SU-DHL-6 (cell line): ENCODE measurements around the gene THEMIS.

Experiments used
- H2AFZ ChIP-seq: fragments of 200-600 bp; sonication (generic); 2 replicates; pipeline ENCODE4 v1.6.1; 2014; ENCODE audit warnings: low read depth, mild to moderate bottlenecking, moderate library complexity, mixed read lengths, antibody characterized with exemption, low read length; ENCODE audit not compliant: severe bottlenecking
- H3F3A ChIP-seq: fragments of 200-600 bp; shearing (Covaris generic); 2 replicates; pipeline ENCODE4 v1.6.0; 2016; ENCODE audit warnings: antibody characterized with exemption, mild to moderate bottlenecking; ENCODE audit not compliant: insufficient read depth
- H3K27ac ChIP-seq: fragments of 200-600 bp; sonication (generic); 2 replicates; pipeline ENCODE4 v1.5.1; 2016; ENCODE audit warnings: low read depth, mild to moderate bottlenecking, low read length, moderate library complexity, mixed read lengths
- H3K27me3 ChIP-seq: fragments of 200-600 bp; sonication (generic), shearing (Covaris generic); 2 replicates; pipeline ENCODE4 v1.6.0; 2014; ENCODE audit warnings: mild to moderate bottlenecking, low read length
- H3K36me3 ChIP-seq: fragments of 200-600 bp; sonication (generic); 2 replicates; pipeline ENCODE4 v1.6.1; 2014; ENCODE audit warnings: mild to moderate bottlenecking, low read length, mixed read lengths
- H3K4me2 ChIP-seq: fragments of 300-600, 200-600 bp; shearing (Covaris generic), sonication (generic); 2 replicates; pipeline ENCODE4 v1.6.0; 2014; ENCODE audit warnings: low read length, low read depth, mild to moderate bottlenecking; ENCODE audit not compliant: poor library complexity, severe bottlenecking
- H3K4me3 ChIP-seq: fragments of 200-600 bp; sonication (generic); 2 replicates; pipeline ENCODE4 v1.5.1; 2014; ENCODE audit warnings: antibody characterized with exemption, low read length, mild to moderate bottlenecking, mixed read lengths; ENCODE audit not compliant: insufficient read depth, poor library complexity, severe bottlenecking
- H3K79me2 ChIP-seq: fragments of 200-600 bp; sonication (generic); 2 replicates; pipeline ENCODE4 v1.6.1; 2014; ENCODE audit warnings: mild to moderate bottlenecking, low read length, moderate library complexity; ENCODE audit not compliant: insufficient read depth
- H3K9ac ChIP-seq: fragments of 200-600 bp; sonication (generic); 2 replicates; pipeline ENCODE4 v1.7.0; 2014; ENCODE audit warnings: mild to moderate bottlenecking, low read length
- H3K9me2 ChIP-seq: fragments of 200-600 bp; sonication (generic); replicated peaks from 2 replicates; pipeline ENCODE4 v1.6.1; 2014; ENCODE audit warnings: low read length; ENCODE audit not compliant: insufficient read depth
- H3K9me3 ChIP-seq: fragments of 200-600 bp; sonication (generic); 2 replicates; pipeline ENCODE4 v1.6.1; 2014; ENCODE audit warnings: low read length, mixed read lengths; ENCODE audit not compliant: insufficient read depth
- H4K20me1 ChIP-seq: fragments of 200-600 bp; sonication (generic); 2 replicates; pipeline ENCODE4 v1.6.1; 2014; ENCODE audit warnings: low read depth, mild to moderate bottlenecking, antibody characterized with exemption, low read length, moderate library complexity, mixed read lengths
- CTCF ChIP-seq: fragments of 200-600 bp; sonication (generic); IDR thresholded peaks from one replicate; pipeline ENCODE4 v1.5.1; 2017; ENCODE audit warnings: antibody characterized with exemption, mild to moderate bottlenecking, low read length, moderate library complexity; ENCODE audit not compliant: insufficient read depth, poor library complexity, severe bottlenecking
- EZH2phosphoT487 ChIP-seq: fragments of 200-600 bp; sonication (generic), shearing (Covaris generic); conservative IDR thresholded peaks from 2 replicates; pipeline ENCODE4 v1.6.1; 2018; ENCODE audit warnings: mild to moderate bottlenecking, antibody characterized with exemption, low read length, moderate library complexity, mixed read lengths

The THEMIS gene

GRCh38 chr6:127816643-127817042, 84.2 kb downstream of the THEMIS start:
- no peaks in the 10 kb centered on the region for H3K79me2 ChIP-seq
- H3K4me3 ChIP-seq, result no peak overlapping the region
- TF ChIP-seq CTCF (no peak), EZH2phosphoT487 (no peak)
- H2AFZ ChIP-seq, result no peak overlapping the region
- H3K4me2 ChIP-seq, result no peak overlapping the region
- no peaks in the 10 kb centered on the region for H3K9me2 ChIP-seq
- H4K20me1 ChIP-seq, result no peaks in the 10 kb centered on the region
- H3K36me3 ChIP-seq, result no peaks in the 10 kb centered on the region
- no peaks in the 10 kb centered on the region for H3K9me3 ChIP-seq
- H3F3A ChIP-seq, result no peaks in the 10 kb centered on the region
- H3K27me3 ChIP-seq, result no peaks in the 10 kb centered on the region
- no peak overlapping the region for H3K27ac ChIP-seq
- H3K9ac ChIP-seq, result no peak overlapping the region

GRCh38 chr6:127813699-127814027, 87.2 kb downstream of the THEMIS start:
- Histone ChIP-seq H3K4me3 (no peak overlapping the region), H2AFZ (no peak overlapping the region), H3K79me2 (no peaks in the 10 kb centered on the region), H3K9ac (no peak overlapping the region), H3K27ac (no peak overlapping the region), H3F3A (no peaks in the 10 kb centered on the region), H3K9me2 (no peaks in the 10 kb centered on the region), H3K4me2 (no peak overlapping the region), H4K20me1 (no peaks in the 10 kb centered on the region), H3K9me3 (no peaks in the 10 kb centered on the region), H3K27me3 (no peaks in the 10 kb centered on the region), H3K36me3 (no peaks in the 10 kb centered on the region)
- TF ChIP-seq EZH2phosphoT487, result no peak
- no peak for TF ChIP-seq CTCF

- no peak overlapping the region for H2AFZ ChIP-seq
- H3K27ac ChIP-seq, result no peak overlapping the region
- no peaks in the 10 kb centered on the region for H3K79me2 ChIP-seq
- no peak overlapping the region for H3K9ac ChIP-seq
- no peak overlapping the region for H3K4me3 ChIP-seq
- no peak for TF ChIP-seq CTCF
- TF ChIP-seq EZH2phosphoT487, result no peak
- H3K9me2 ChIP-seq, result no peaks in the 10 kb centered on the region
- H3K36me3 ChIP-seq, result no peaks in the 10 kb centered on the region
- H3K4me2 ChIP-seq, result no peak overlapping the region
- H4K20me1 ChIP-seq, result no peaks in the 10 kb centered on the region
- no peaks in the 10 kb centered on the region for H3K27me3 ChIP-seq
- H3F3A ChIP-seq, result no peaks in the 10 kb centered on the region
- H3K9me3 ChIP-seq, result no peaks in the 10 kb centered on the region
Measured at GRCh38 chr6:127812985-127813698, 87.7 kb downstream of the THEMIS start.
